RWPE1 (cell line): ENCODE data around the gene MTMR3.
A peak's percentile ranks its signal among the peaks of the same experiment; 100 is the strongest.

Experiments used
- CTCF ChIA-PET: fragments of 350-600 bp; sonication (Branson Sonifier 250); formaldehyde crosslinking; extraction: SDS; loops from one replicate; lab custom pipeline; 2021; lab: Yijun Ruan, JAX
- POLR2A ChIA-PET: fragments of 400-600 bp; formaldehyde crosslinking; extraction: SDS; loops from one replicate; lab custom pipeline; 2020; ENCODE audit warnings: antibody characterized with exemption; ENCODE audit not compliant: low non-redundant PET; lab: Yijun Ruan, JAX
- DNase-seq: peaks from one replicate; pipeline ENCODE4 v3.0.0; 2012; ENCODE audit warnings: low spot score
- H3K27ac ChIP-seq: fragments of 450-650 bp; 2 replicates; pipeline ENCODE4 v1.5.1; 2017
- CTCF ChIP-seq: fragments of 450-650 bp; conservative IDR thresholded peaks from 2 replicates; pipeline ENCODE4 v1.5.1; 2017; ENCODE audit warnings: low read depth, mild to moderate bottlenecking

MTMR3 gene

GRCh38 chr22:29839039-29839438 is 43.9 kb upstream of the MTMR3 start:
- TF ChIP-seq CTCF, result no peak
- no peak for DNase-seq
- no peak overlapping the region for H3K27ac ChIP-seq
- ChIA-PET POLR2A (no interaction called here), CTCF (no interaction called here)

GRCh38 chr22:29840498-29840897 is 42.5 kb upstream of the MTMR3 start:
- no peak for DNase-seq
- no peak overlapping the region for H3K27ac ChIP-seq
- CTCF ChIA-PET, result interaction anchor here (0.6 kb wide), 1 partner anchor 22 kb away, joined by 4 read pairs; no protein-coding TSS in a partner anchor
- POLR2A ChIA-PET, result no interaction called here
- TF ChIP-seq CTCF, result no peak

DNA sequence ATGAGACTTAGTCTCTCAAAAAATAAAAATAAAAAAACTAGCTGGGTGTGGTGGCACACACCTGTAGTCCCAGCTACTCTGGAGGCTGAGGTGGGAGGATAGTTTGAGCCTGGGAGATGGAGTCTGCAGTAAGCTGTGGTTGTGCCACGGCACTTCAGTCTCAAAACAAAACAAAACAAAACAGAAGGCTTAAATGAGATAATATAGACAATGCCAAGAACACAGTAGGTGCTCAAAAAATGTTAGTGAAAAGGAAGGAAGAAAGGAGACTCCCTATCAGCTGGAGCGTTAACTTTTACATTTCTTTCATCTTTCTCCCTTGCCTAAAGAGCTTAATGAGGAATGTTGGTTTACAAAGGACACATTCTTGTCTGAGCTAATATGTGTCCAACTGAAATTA is 40.8 kb upstream of the MTMR3 start:
- DNase-seq, result no peak
- peak overlapping the region; percentile 66; the same call in 1 of the 2 replicates for H3K27ac ChIP-seq
- ChIA-PET POLR2A (no interaction called here), CTCF (no interaction called here)
- TF ChIP-seq CTCF, result no peak

GRCh38 chr22:29842740-29843139 is 40.2 kb upstream of the MTMR3 start:
- TF ChIP-seq CTCF, result no peak
- peak overlapping the region; percentile 89 for H3K27ac ChIP-seq
- peak; percentile 70 for DNase-seq
- ChIA-PET POLR2A (no interaction called here), CTCF (no interaction called here)

DNA sequence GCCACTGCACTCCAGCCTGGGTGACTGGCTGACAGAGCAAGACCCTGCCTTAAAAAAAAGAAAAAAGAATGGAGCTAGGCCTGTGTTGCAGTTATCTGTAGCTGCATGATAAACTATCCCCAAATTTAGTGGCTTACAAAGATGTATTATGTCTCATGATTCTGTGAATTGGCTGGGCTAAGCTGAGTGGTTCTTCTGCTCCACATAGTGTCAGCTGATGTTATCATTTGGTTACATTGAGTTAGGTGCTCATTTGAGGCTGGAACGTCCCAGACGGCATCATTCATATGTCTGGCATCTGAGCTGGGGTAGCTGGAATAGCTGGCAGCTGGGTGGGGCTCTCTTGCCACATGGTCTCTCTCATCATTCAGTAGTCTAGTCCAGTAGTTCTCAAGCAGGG is 36.7 kb upstream of the MTMR3 start:
- POLR2A ChIA-PET, result interaction anchor here (0.6 kb wide), 1 partner anchor 91 kb away, joined by 9 read pairs; no protein-coding TSS in a partner anchor
- no peak for DNase-seq
- CTCF ChIA-PET, result interaction anchor here (0.6 kb wide), 2 partner anchors 13 to 386 kb away, joined by 4 to 7 read pairs; no protein-coding TSS in a partner anchor
- TF ChIP-seq CTCF, result no peak
- H3K27ac ChIP-seq, result no peak overlapping the region

DNA sequence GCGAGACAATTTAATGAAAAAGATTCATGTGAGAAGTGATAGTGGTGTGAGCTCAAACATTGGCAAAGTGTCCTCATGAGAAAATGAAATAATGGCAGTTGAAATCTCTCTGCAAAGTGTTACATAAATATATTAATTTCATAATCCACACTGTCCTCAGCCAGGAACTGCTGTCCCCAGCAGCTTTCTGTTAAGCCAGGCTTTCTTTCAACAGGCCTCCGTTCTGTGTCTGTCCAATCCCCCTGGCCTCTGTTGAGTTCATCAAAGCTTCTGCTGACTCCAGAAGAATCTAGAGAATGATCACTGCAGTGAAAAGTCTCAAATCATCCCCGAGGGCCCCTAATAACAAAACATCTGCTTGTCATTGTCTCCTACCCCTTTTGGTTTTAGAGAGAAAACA is 34.9 kb upstream of the MTMR3 start:
- CTCF ChIA-PET, result no interaction called here

More for the DNA sequence above, 34.9 kb upstream of the MTMR3 start:
- H3K27ac ChIP-seq, result no peak overlapping the region
- no peak for DNase-seq
- POLR2A ChIA-PET, result no interaction called here
- TF ChIP-seq CTCF, result no peak
